Measurements from ENCODE around the gene CCNE1. TPM values are rescaled to one million over a fixed set of nuclear protein-coding genes. Genes with fewer than 3 reads are reported as not detected.

The CCNE1 gene
- total and polyA plus RNA-seq, 2 of the 13 experiments (the other 11 are each of a cell fraction or from before 2014, with no cell fraction given), result 16.0 to 50.6 TPM

DNA sequence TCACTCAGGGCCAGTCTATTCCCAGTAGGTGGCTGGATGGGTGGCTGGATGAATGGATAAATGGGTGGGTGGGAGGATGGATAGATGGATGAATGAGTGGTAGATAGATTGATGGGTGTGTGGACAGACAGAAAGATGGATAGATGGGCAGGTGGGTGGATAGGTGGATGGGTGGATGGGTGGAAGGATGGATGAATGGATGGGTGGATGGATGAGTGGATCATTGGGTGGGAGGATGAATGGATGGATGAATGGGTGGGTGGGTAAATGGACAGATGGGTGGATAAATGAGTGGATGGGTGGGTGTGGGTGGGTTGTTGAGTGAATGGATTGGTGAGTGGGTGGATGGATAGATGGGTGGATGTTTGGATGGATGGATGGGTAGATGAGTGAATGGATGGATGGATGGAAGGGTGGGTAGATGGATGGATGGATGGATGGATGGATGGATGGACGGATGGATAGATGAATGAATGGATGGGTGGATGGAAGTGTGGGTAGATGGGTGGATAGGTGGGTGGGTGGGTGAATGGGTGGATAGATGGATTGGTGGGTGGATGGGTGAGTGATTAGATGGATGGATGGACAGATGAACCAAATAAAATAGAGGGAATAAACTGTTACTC, 27.1 kb upstream of the CCNE1 start:
- BruUV-seq (replicated peaks), result no TSS peak
- H3K9me3 ChIP-seq (ENCODE audit: low read length), result no peaks in the 10 kb centered on the region
- H3K79me2 ChIP-seq (ENCODE audit: insufficient read depth, low read length), result no peaks in the 10 kb centered on the region
- DNase-seq (ENCODE audit: low spot score) (no peak), ATAC-seq (no peak), FAIRE-seq (no peak)
- WGBS (ENCODE audit: low lambda C conversion rate), result 31% methylated on average over 1 of the region's 1 CpG
- POLR2A ChIA-PET, result no interaction called here
- no peaks in the 10 kb centered on the region for H3K4me1 ChIP-seq (ENCODE audit: insufficient read depth, low read length)
- CTCF ChIA-PET (ENCODE audit: low intra/inter-chr PET ratio, low total read pairs), result no interaction called here
- TF ChIP-seq AKAP8 (CRISPR knock-in tag; IDR thresholded peaks at IDR 0.05), result no peak
- no peak for TF ChIP-seq ZNF607 (CRISPR knock-in tag; IDR thresholded peaks at IDR 0.05; ENCODE audit: borderline replicate concordance)
- TF ChIP-seq, protein P1, sequence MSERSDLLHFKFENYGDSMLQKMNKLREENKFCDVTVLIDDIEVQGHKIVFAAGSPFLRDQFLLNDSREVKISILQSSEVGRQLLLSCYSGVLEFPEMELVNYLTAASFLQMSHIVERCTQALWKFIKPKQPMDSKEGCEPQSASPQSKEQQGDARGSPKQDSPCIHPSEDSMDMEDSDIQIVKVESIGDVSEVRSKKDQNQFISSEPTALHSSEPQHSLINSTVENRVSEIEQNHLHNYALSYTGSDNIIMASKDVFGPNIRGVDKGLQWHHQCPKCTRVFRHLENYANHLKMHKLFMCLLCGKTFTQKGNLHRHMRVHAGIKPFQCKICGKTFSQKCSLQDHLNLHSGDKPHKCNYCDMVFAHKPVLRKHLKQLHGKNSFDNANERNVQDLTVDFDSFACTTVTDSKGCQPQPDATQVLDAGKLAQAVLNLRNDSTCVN (CRISPR knock-in tag; IDR thresholded peaks at IDR 0.05; ENCODE audit: borderline replicate concordance), result no peak
- no peak for TF ChIP-seq KDM4B (CRISPR knock-in tag; IDR thresholded peaks at IDR 0.05)
- TF ChIP-seq TMF1 (CRISPR knock-in tag; IDR thresholded peaks at IDR 0.05; ENCODE audit: low read depth), result no peak
- no peak for TF ChIP-seq SNAPC2 (CRISPR knock-in tag; IDR thresholded peaks at IDR 0.05)
- TF ChIP-seq, protein P2, sequence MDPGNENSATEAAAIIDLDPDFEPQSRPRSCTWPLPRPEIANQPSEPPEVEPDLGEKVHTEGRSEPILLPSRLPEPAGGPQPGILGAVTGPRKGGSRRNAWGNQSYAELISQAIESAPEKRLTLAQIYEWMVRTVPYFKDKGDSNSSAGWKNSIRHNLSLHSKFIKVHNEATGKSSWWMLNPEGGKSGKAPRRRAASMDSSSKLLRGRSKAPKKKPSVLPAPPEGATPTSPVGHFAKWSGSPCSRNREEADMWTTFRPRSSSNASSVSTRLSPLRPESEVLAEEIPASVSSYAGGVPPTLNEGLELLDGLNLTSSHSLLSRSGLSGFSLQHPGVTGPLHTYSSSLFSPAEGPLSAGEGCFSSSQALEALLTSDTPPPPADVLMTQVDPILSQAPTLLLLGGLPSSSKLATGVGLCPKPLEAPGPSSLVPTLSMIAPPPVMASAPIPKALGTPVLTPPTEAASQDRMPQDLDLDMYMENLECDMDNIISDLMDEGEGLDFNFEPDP (CRISPR knock-in tag; conservative IDR thresholded peaks at IDR 0.05), result no peak
- no peak for TF ChIP-seq ZNF629 (CRISPR knock-in tag; conservative IDR thresholded peaks at IDR 0.05)
- TF ChIP-seq NR2F2 (IDR thresholded peaks at IDR 0.05; ENCODE audit: borderline replicate concordance, low read depth), result no peak
- no peak for TF ChIP-seq NR3C1 (CRISPR knock-in tag; IDR thresholded peaks at IDR 0.05)
- TF ChIP-seq ZNF224 (CRISPR knock-in tag; IDR thresholded peaks at IDR 0.05), result no peak
- TF ChIP-seq ZNF510 (CRISPR knock-in tag; IDR thresholded peaks at IDR 0.05; ENCODE audit: low read depth), result no peak
- TF ChIP-seq, protein P3, sequence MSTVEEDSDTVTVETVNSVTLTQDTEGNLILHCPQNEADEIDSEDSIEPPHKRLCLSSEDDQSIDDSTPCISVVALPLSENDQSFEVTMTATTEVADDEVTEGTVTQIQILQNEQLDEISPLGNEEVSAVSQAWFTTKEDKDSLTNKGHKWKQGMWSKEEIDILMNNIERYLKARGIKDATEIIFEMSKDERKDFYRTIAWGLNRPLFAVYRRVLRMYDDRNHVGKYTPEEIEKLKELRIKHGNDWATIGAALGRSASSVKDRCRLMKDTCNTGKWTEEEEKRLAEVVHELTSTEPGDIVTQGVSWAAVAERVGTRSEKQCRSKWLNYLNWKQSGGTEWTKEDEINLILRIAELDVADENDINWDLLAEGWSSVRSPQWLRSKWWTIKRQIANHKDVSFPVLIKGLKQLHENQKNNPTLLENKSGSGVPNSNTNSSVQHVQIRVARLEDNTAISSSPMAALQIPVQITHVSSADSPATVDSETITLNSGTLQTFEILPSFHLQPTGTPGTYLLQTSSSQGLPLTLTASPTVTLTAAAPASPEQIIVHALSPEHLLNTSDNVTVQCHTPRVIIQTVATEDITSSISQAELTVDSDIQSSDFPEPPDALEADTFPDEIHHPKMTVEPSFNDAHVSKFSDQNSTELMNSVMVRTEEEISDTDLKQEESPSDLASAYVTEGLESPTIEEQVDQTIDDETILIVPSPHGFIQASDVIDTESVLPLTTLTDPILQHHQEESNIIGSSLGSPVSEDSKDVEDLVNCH (CRISPR knock-in tag; IDR thresholded peaks at IDR 0.05), result no peak
- TF ChIP-seq TEAD2 (CRISPR knock-in tag; IDR thresholded peaks at IDR 0.05), result no peak
- H3K36me3 ChIP-seq (replicated peaks in 1 of 2; ENCODE audit: control insufficient read depth in 1 of 2, insufficient read depth in 2 of 2, low read length in 2 of 2), result no peaks in the 10 kb centered on the region
- in situ Hi-C loops (cut with HindIII; ENCODE audit: extremely low pct_ligation_motif_present, low pct_unique_long_range_greater_than_20kb), result no loop called here
- no peak overlapping the region for H2AFZ ChIP-seq (ENCODE audit: low read length)
- no peak overlapping the region for H3K4me3 ChIP-seq (replicated peaks in 1 of 3; ENCODE audit: insufficient read depth in 1 of 3, low read depth in 2 of 3, low read length in 3 of 3)
- H4K20me1 ChIP-seq (ENCODE audit: insufficient read depth, low read length), result no peaks in the 10 kb centered on the region
- H3K4me2 ChIP-seq (ENCODE audit: low read depth, low read length), result no peak overlapping the region
- H3K27me3 ChIP-seq (ENCODE audit: control insufficient read depth in 1 of 2, insufficient read depth in 2 of 2, low read length in 2 of 2), result peaks cover 0 to 4% of the 10 kb centered on the region in 2 experiments; a peak in 3 of 5 replicates
- intact Hi-C loops (cut with micrococcal nuclease; ENCODE audit: unreplicated experiment), result no loop called here
- no peak overlapping the region for H3K27ac ChIP-seq (ENCODE audit: extremely low read length, insufficient read depth, low read length)
- H3K9ac ChIP-seq (ENCODE audit: insufficient read depth, low read depth, low read length), result no peak overlapping the region
